ENCODE results near the gene DLG2. TPM values are rescaled to one million over a fixed set of nuclear protein-coding genes. Genes with fewer than 3 reads are reported as not detected.

Gene DLG2
- total and polyA plus RNA-seq, 2 of the 4 experiments (the other 2 are of a cell fraction), result 0.31 to 0.36 TPM

DNA sequence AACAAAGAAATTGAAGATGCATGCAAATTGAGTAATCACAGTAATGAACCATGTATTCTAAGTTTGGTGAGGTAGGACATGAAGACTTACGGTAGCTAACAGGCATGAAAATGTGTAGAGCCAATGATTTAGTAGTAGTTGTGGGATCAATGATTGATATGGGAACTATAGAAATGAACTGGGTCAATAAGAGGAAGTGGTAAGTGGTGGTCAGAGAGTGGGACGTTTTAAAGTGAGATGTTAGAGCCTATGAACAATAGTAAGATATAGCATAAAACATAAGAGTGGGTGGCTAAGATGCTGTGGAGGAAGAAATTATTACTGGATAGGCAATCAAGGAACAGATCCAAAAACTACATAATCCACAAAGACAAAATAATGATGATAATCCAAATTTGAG is 45.0 kb downstream of the DLG2 start:
- H2BK120ac ChIP-seq (ENCODE audit: low read depth, low read length), result no peak overlapping the region
- POLR2A ChIA-PET (ENCODE audit: unreplicated experiment), result no interaction called here
- in situ Hi-C loops (cut with MboI; ENCODE audit: low sequenced_read_pairs), result loop anchor here (10.0 to 25.0 kb wide), 2 partner anchors 797 to 1745 kb away; no protein-coding TSS in a partner anchor

More for the DNA sequence above, 45.0 kb downstream of the DLG2 start:
- no peak overlapping the region for H2BK5ac ChIP-seq (ENCODE audit: low read depth, low read length, poor library complexity, severe bottlenecking)
- no peaks in the 10 kb centered on the region for H4K20me1 ChIP-seq (ENCODE audit: insufficient read depth, low read length)
- no peak overlapping the region for H3K23ac ChIP-seq (ENCODE audit: low read depth, low read length)
- H3K9me3 ChIP-seq (ENCODE audit: control insufficient read depth, insufficient read depth, low read length), result no peaks in the 10 kb centered on the region
- no peak overlapping the region for H3K4ac ChIP-seq (ENCODE audit: low read depth, low read length)
- no peak overlapping the region for H3K27ac ChIP-seq (ENCODE audit: insufficient read depth, low read length)
- no peak overlapping the region for H2AFZ ChIP-seq (replicated peaks; ENCODE audit: low read length, poor library complexity)
- H2BK15ac ChIP-seq (ENCODE audit: low read depth, low read length), result no peak overlapping the region
- TF ChIP-seq, protein P1, sequence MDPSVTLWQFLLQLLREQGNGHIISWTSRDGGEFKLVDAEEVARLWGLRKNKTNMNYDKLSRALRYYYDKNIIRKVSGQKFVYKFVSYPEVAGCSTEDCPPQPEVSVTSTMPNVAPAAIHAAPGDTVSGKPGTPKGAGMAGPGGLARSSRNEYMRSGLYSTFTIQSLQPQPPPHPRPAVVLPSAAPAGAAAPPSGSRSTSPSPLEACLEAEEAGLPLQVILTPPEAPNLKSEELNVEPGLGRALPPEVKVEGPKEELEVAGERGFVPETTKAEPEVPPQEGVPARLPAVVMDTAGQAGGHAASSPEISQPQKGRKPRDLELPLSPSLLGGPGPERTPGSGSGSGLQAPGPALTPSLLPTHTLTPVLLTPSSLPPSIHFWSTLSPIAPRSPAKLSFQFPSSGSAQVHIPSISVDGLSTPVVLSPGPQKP (IDR thresholded peaks at IDR 0.05; ENCODE audit: borderline replicate concordance, low read depth, low read length), result no peak
- TF ChIP-seq SMC3 (IDR thresholded peaks at IDR 0.05; ENCODE audit: low read depth, low read length), result no peak
- no peak for TF ChIP-seq MAZ (IDR thresholded peaks at IDR 0.05; ENCODE audit: borderline replicate concordance, low read depth, low read length)
- no peak for TF ChIP-seq BHLHE40 (IDR thresholded peaks at IDR 0.05; ENCODE audit: low read depth, low read length)
- TF ChIP-seq NFE2L2 (IDR thresholded peaks at IDR 0.05; ENCODE audit: low read depth, low read length), result no peak
- TF ChIP-seq, protein P2, sequence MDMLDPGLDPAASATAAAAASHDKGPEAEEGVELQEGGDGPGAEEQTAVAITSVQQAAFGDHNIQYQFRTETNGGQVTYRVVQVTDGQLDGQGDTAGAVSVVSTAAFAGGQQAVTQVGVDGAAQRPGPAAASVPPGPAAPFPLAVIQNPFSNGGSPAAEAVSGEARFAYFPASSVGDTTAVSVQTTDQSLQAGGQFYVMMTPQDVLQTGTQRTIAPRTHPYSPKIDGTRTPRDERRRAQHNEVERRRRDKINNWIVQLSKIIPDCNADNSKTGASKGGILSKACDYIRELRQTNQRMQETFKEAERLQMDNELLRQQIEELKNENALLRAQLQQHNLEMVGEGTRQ (IDR thresholded peaks at IDR 0.05; ENCODE audit: low read depth, low read length), result no peak
- no peak for TF ChIP-seq RAD21 (IDR thresholded peaks at IDR 0.05; ENCODE audit: low read length)
- no peaks in the 10 kb centered on the region for H3K27me3 ChIP-seq (ENCODE audit: control insufficient read depth, insufficient read depth, low read length)
- no peak overlapping the region for H2AK9ac ChIP-seq (replicated peaks; ENCODE audit: low read depth, low read length, poor library complexity)
- no peak overlapping the region for H3K18ac ChIP-seq (ENCODE audit: low read depth, low read length)
- BruUV-seq (replicated peaks), result no TSS peak
- CTCF ChIA-PET, result no interaction called here
- H4K8ac ChIP-seq (ENCODE audit: low read depth in 2 of 2, low read length in 2 of 2), result no peak overlapping the region
- H2AK5ac ChIP-seq (ENCODE audit: low read depth, low read length), result no peak overlapping the region
- no peak overlapping the region for H3K4me2 ChIP-seq (ENCODE audit: low read depth, low read length)
- intact Hi-C loops (cut with micrococcal nuclease) (no loop called here), dilution Hi-C loops (cut with HindIII; ENCODE audit: low sequenced_read_pairs, unreplicated experiment) (no loop called here)
- H3K56ac ChIP-seq (ENCODE audit: extremely low read depth, insufficient read depth, low read length), result no peak overlapping the region
- H3K14ac ChIP-seq (replicated peaks; ENCODE audit: low read depth, low read length), result no peak overlapping the region
- H4K91ac ChIP-seq (ENCODE audit: insufficient read depth, low read depth, low read length), result no peak overlapping the region
- no peak overlapping the region for H2BK20ac ChIP-seq (ENCODE audit: low read depth, low read length)
- ATAC-seq (ENCODE audit: low read depth), result no peak
- 80% methylated on average over 1 of the region's 2 CpGs; no CpG with 5 or more reads in 1 of the 2 experiments for WGBS, 2 experiments (ENCODE audit: extremely low coverage in 2 of 2, insufficient read length in 1 of 2)
- no peaks in the 10 kb centered on the region for H3K36me3 ChIP-seq (ENCODE audit: control insufficient read depth, insufficient read depth, low read length)
- no peaks in the 10 kb centered on the region for H3K4me1 ChIP-seq (ENCODE audit: control insufficient read depth, insufficient read depth, low read length)
- no peak overlapping the region for H4K5ac ChIP-seq (ENCODE audit: low read depth, low read length)
- H3K9me1 ChIP-seq (ENCODE audit: insufficient read depth, low read length), result no peaks in the 10 kb centered on the region
- no peak overlapping the region for H3K9ac ChIP-seq (ENCODE audit: low read depth, low read length)
- no peak for DNase-seq
- no peak overlapping the region for H3K4me3 ChIP-seq (ENCODE audit: insufficient read depth, low read depth, low read length)
- H3K79me1 ChIP-seq (ENCODE audit: low read depth in 1 of 2, low read length in 2 of 2), result no peaks in the 10 kb centered on the region

All from IMR-90 (cell line).